ENCODE measurements around the gene KRT13.
"Not testable (repeated sequence)": the region's sequence is repeated elsewhere in the genome, so short reads cannot be mapped to it uniquely, and the experiment has no call there.

Gene KRT13

DNA sequence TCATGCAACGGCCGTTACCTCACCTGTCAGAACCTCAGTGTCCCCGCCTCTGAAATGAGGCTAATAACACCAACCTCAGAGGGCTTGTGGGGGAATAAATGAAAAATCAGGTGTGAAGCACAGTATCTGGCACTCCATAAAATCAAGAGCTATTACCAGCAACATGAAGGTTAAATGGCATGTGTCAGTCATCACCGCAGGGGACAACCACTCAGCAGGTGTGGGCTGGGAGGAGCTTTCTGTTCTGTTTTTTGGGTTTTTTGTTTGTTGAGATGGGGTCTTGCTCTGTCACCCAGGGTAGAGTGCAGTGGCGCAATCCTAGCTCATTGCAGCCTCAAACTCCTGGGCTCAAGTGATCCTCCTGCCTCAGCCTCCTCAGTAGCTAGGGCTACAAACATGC, 39.5 kb upstream of the KRT13 start:
- no peak overlapping the region for H3K14ac ChIP-seq (ENCODE audit: low read length)
- DNase-seq (ENCODE audit: low spot score), result no peak
- H3K36me3 ChIP-seq (replicated peaks in 1 of 2; ENCODE audit: control insufficient read depth in 2 of 2, insufficient read depth in 2 of 2, low read length in 2 of 2), result no peaks in the 10 kb centered on the region
- no peak overlapping the region for H3K23ac ChIP-seq (ENCODE audit: low read depth, low read length, poor library complexity)
- no peak overlapping the region for H2BK15ac ChIP-seq (ENCODE audit: low read length)
- no peak overlapping the region for H2AFZ ChIP-seq (ENCODE audit: low read length)
- H3K79me1 ChIP-seq (ENCODE audit: low read depth, low read length), result no peaks in the 10 kb centered on the region
- peaks cover 0 to 2% of the 10 kb centered on the region in 2 donors for H3K9me3 ChIP-seq (replicated peaks in 1 of 2; ENCODE audit: control insufficient read depth in 2 of 2, insufficient read depth in 1 of 2, low read depth in 1 of 2, low read length in 2 of 2)
- no peak overlapping the region for H2BK12ac ChIP-seq (ENCODE audit: low read length)
- peaks cover 2 to 19% of the 10 kb centered on the region in 2 donors for H3K4me1 ChIP-seq (ENCODE audit: control insufficient read depth in 2 of 2, insufficient read depth in 1 of 2, low read depth in 1 of 2, low read length in 2 of 2)
- peak overlapping the region; percentile 58 for H3K27ac ChIP-seq (replicated peaks; ENCODE audit: low read length)
- H3K4me3 ChIP-seq (ENCODE audit: low read length in 2 of 2), result no peak overlapping the region
- no peak overlapping the region for H2AK5ac ChIP-seq (ENCODE audit: low read depth, low read length)
- H2BK120ac ChIP-seq (ENCODE audit: low read depth, low read length), result no peak overlapping the region
- H3K4ac ChIP-seq (ENCODE audit: low read length), result no peak overlapping the region
- no peak overlapping the region for H4K91ac ChIP-seq (ENCODE audit: low read depth, low read length, poor library complexity)
- no peak overlapping the region for H3K4me2 ChIP-seq (ENCODE audit: insufficient read depth, low read length, poor library complexity, severe bottlenecking)
- H3K27me3 ChIP-seq (ENCODE audit: control insufficient read depth in 3 of 3, insufficient read depth in 3 of 3, low read depth in 1 of 3, low read length in 3 of 3), result peaks cover 0 to 8% (median 0%) of the 10 kb centered on the region in 3 experiments
- no CpG with 5 or more reads among the region's 5 CpGs for WGBS, 2 donors (ENCODE audit: extremely low coverage in 2 of 2, insufficient read length in 2 of 2, insufficient replicate concordance in 1 of 2)
- no peak overlapping the region for H4K8ac ChIP-seq (ENCODE audit: low read depth, low read length)
- no peak overlapping the region for H3K9ac ChIP-seq (ENCODE audit: low read depth, low read length, poor library complexity)
- peak overlapping the region; percentile 1 for H3K18ac ChIP-seq (ENCODE audit: low read length)
- no peak overlapping the region for H2BK5ac ChIP-seq (ENCODE audit: low read length)

DNA sequence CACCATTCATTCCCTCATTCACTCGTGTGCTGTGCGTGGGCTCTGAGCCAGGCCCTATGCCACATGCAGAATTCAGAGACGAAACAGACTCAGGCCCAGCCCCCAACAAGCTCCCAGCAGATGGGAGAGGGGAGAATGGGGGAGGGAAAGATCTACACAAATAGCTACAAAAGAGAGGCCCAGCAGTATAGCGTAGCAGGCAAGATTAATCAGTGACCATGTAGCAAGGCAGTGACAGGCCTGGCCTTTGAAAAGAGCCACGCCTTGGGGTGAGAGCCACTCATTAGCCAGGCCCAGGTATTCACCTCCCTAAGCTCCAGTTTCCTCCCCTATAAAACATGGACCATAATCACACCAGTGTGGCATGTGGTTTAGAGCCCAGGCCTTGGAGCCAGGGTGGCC, 39.1 kb upstream of the KRT13 start:
- H3K79me1 ChIP-seq (ENCODE audit: low read depth, low read length), result no peaks in the 10 kb centered on the region
- no peak overlapping the region for H2AFZ ChIP-seq (ENCODE audit: low read length)
- H3K4me3 ChIP-seq (ENCODE audit: low read length in 2 of 2), result no peak overlapping the region
- peaks cover 2 to 19% of the 10 kb centered on the region in 2 donors for H3K4me1 ChIP-seq (ENCODE audit: control insufficient read depth in 2 of 2, insufficient read depth in 1 of 2, low read depth in 1 of 2, low read length in 2 of 2)
- no peak overlapping the region for H2BK5ac ChIP-seq (ENCODE audit: low read length)
- H3K27ac ChIP-seq (replicated peaks; ENCODE audit: low read length), result peak overlapping the region; percentile 58
- no CpG with 5 or more reads among the region's 5 CpGs for WGBS, 2 donors (ENCODE audit: extremely low coverage in 2 of 2, insufficient read length in 2 of 2, insufficient replicate concordance in 1 of 2)
- DNase-seq (ENCODE audit: low spot score), result no peak
- H2AK5ac ChIP-seq (ENCODE audit: low read depth, low read length), result no peak overlapping the region
- H3K4ac ChIP-seq (ENCODE audit: low read length), result no peak overlapping the region
- peak overlapping the region; percentile 1 for H3K18ac ChIP-seq (ENCODE audit: low read length)
- peaks cover 0 to 2% of the 10 kb centered on the region in 2 donors for H3K9me3 ChIP-seq (replicated peaks in 1 of 2; ENCODE audit: control insufficient read depth in 2 of 2, insufficient read depth in 1 of 2, low read depth in 1 of 2, low read length in 2 of 2)
- no peak overlapping the region for H4K91ac ChIP-seq (ENCODE audit: low read depth, low read length, poor library complexity)
- no peak overlapping the region for H4K8ac ChIP-seq (ENCODE audit: low read depth, low read length)
- H2BK15ac ChIP-seq (ENCODE audit: low read length), result no peak overlapping the region
- H3K4me2 ChIP-seq (ENCODE audit: insufficient read depth, low read length, poor library complexity, severe bottlenecking), result no peak overlapping the region
- no peak overlapping the region for H3K9ac ChIP-seq (ENCODE audit: low read depth, low read length, poor library complexity)
- no peaks in the 10 kb centered on the region for H3K36me3 ChIP-seq (replicated peaks in 1 of 2; ENCODE audit: control insufficient read depth in 2 of 2, insufficient read depth in 2 of 2, low read length in 2 of 2)
- no peak overlapping the region for H2BK120ac ChIP-seq (ENCODE audit: low read depth, low read length)
- H3K14ac ChIP-seq (ENCODE audit: low read length), result no peak overlapping the region
- no peak overlapping the region for H2BK12ac ChIP-seq (ENCODE audit: low read length)
- peaks cover 0 to 8% (median 0%) of the 10 kb centered on the region in 3 experiments for H3K27me3 ChIP-seq (ENCODE audit: control insufficient read depth in 3 of 3, insufficient read depth in 3 of 3, low read depth in 1 of 3, low read length in 3 of 3)
- H3K23ac ChIP-seq (ENCODE audit: low read depth, low read length, poor library complexity), result no peak overlapping the region

DNA sequence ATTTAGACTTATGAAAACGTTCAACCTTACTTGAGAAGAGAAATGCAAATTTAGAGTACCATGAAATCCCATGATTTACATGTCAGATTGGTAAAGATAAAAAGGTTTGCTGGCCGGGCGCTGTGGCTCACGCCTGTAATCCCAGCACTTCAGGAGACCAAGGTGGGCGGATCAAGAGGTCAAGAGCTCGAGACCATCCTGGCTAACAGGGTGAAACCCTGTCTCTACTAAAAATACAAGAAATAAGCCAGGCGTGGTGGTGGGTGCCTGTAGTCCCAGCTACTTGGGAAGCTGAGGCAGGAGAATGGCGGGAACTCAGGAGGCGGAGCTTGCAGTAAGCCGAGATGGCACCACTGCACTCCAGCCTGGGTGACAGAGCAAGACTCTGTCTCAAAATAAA, 37.4 kb upstream of the KRT13 start:
- not testable (repeated sequence) for DNase-seq (ENCODE audit: low spot score); H3K14ac ChIP-seq (ENCODE audit: low read length); H3K79me1 ChIP-seq (ENCODE audit: low read depth, low read length); H2BK15ac ChIP-seq (ENCODE audit: low read length); H2AFZ ChIP-seq (ENCODE audit: low read length); H4K91ac ChIP-seq (ENCODE audit: low read depth, low read length, poor library complexity); H2AK5ac ChIP-seq (ENCODE audit: low read depth, low read length); H2BK5ac ChIP-seq (ENCODE audit: low read length); H3K4me3 ChIP-seq (ENCODE audit: low read length in 2 of 2); H4K8ac ChIP-seq (ENCODE audit: low read depth, low read length); H3K27me3 ChIP-seq (ENCODE audit: control insufficient read depth in 3 of 3, insufficient read depth in 3 of 3, low read depth in 1 of 3, low read length in 3 of 3); H3K27ac ChIP-seq (replicated peaks; ENCODE audit: low read length); H3K4me2 ChIP-seq (ENCODE audit: insufficient read depth, low read length, poor library complexity, severe bottlenecking); H3K23ac ChIP-seq (ENCODE audit: low read depth, low read length, poor library complexity); H3K18ac ChIP-seq (ENCODE audit: low read length); H3K4ac ChIP-seq (ENCODE audit: low read length); H2BK120ac ChIP-seq (ENCODE audit: low read depth, low read length); H3K9ac ChIP-seq (ENCODE audit: low read depth, low read length, poor library complexity); H3K9me3 ChIP-seq (replicated peaks in 1 of 2; ENCODE audit: control insufficient read depth in 2 of 2, insufficient read depth in 1 of 2, low read depth in 1 of 2, low read length in 2 of 2); H3K36me3 ChIP-seq (replicated peaks in 1 of 2; ENCODE audit: control insufficient read depth in 2 of 2, insufficient read depth in 2 of 2, low read length in 2 of 2); H2BK12ac ChIP-seq (ENCODE audit: low read length)
- WGBS, 2 donors (ENCODE audit: extremely low coverage in 2 of 2, insufficient read length in 2 of 2, insufficient replicate concordance in 1 of 2), result no CpG with 5 or more reads among the region's 10 CpGs
- H3K4me1 ChIP-seq (ENCODE audit: control insufficient read depth in 2 of 2, insufficient read depth in 1 of 2, low read depth in 1 of 2, low read length in 2 of 2), result peaks cover 0 to 21% of the 10 kb centered on the region in 2 donors

DNA sequence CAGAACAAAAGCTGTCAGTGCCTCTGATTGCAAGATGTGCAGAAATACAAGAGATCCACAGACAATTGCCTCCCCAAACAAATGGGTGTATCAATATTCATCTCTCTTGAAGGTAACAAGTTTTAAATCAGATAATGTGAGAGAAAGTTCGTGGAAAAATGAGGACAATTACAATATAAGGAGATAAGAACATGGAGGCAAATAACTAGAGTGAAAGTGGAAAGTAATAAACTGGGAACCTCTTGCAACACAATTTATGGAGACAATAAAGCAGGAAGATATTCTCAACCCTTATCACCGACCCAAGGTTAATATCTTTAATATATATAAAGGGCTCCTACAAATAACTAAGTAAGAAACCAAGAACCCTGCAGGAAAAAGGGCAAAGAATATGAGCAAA, 36.9 kb upstream of the KRT13 start:
- H3K14ac ChIP-seq (ENCODE audit: low read length), result no peak overlapping the region
- H3K27me3 ChIP-seq (ENCODE audit: control insufficient read depth in 3 of 3, insufficient read depth in 3 of 3, low read depth in 1 of 3, low read length in 3 of 3), result peaks cover 0 to 8% (median 0%) of the 10 kb centered on the region in 3 experiments
- no CpG with 5 or more reads among the region's 2 CpGs for WGBS, 2 donors (ENCODE audit: extremely low coverage in 2 of 2, insufficient read length in 2 of 2, insufficient replicate concordance in 1 of 2)
- no peak overlapping the region for H3K27ac ChIP-seq (replicated peaks; ENCODE audit: low read length)
- H3K23ac ChIP-seq (ENCODE audit: low read depth, low read length, poor library complexity), result no peak overlapping the region
- H2AFZ ChIP-seq (ENCODE audit: low read length), result no peak overlapping the region
- peaks cover 0 to 2% of the 10 kb centered on the region in 2 donors for H3K9me3 ChIP-seq (replicated peaks in 1 of 2; ENCODE audit: control insufficient read depth in 2 of 2, insufficient read depth in 1 of 2, low read depth in 1 of 2, low read length in 2 of 2)
- peaks cover 0 to 17% of the 10 kb centered on the region in 2 donors for H3K4me1 ChIP-seq (ENCODE audit: control insufficient read depth in 2 of 2, insufficient read depth in 1 of 2, low read depth in 1 of 2, low read length in 2 of 2)
- no peak overlapping the region for H2AK5ac ChIP-seq (ENCODE audit: low read depth, low read length)
- H2BK120ac ChIP-seq (ENCODE audit: low read depth, low read length), result no peak overlapping the region
- no peak overlapping the region for H4K91ac ChIP-seq (ENCODE audit: low read depth, low read length, poor library complexity)
- H3K4me3 ChIP-seq (ENCODE audit: low read length in 2 of 2), result no peak overlapping the region
- H2BK5ac ChIP-seq (ENCODE audit: low read length), result no peak overlapping the region
- H4K8ac ChIP-seq (ENCODE audit: low read depth, low read length), result no peak overlapping the region
- H3K79me1 ChIP-seq (ENCODE audit: low read depth, low read length), result no peaks in the 10 kb centered on the region
- no peak overlapping the region for H3K4me2 ChIP-seq (ENCODE audit: insufficient read depth, low read length, poor library complexity, severe bottlenecking)
- no peaks in the 10 kb centered on the region for H3K36me3 ChIP-seq (replicated peaks in 1 of 2; ENCODE audit: control insufficient read depth in 2 of 2, insufficient read depth in 2 of 2, low read length in 2 of 2)
- no peak for DNase-seq (ENCODE audit: low spot score)
- no peak overlapping the region for H3K9ac ChIP-seq (ENCODE audit: low read depth, low read length, poor library complexity)
- no peak overlapping the region for H3K4ac ChIP-seq (ENCODE audit: low read length)
- H2BK12ac ChIP-seq (ENCODE audit: low read length), result no peak overlapping the region
- no peak overlapping the region for H2BK15ac ChIP-seq (ENCODE audit: low read length)
- H3K18ac ChIP-seq (ENCODE audit: low read length), result no peak overlapping the region
